SK-N-MC (cell line): Measurements from ENCODE around the gene RNF214.

Source experiments
- EZH2 ChIP-seq: fragments of 200-600 bp; sonication (generic); IDR thresholded peaks from one replicate; pipeline ENCODE4 v1.6.1; 2017; ENCODE audit warnings: antibody characterized with exemption
- FOXP2 ChIP-seq: optimal IDR thresholded peaks from 2 replicates; pipeline ENCODE3; 2011; ENCODE audit warnings: mild to moderate bottlenecking, moderate library complexity; ENCODE audit not compliant: insufficient read depth; ENCODE audit errors: extremely low read length, control extremely low read depth
- POLR2AphosphoS5 ChIP-seq: IDR thresholded peaks from 2 replicates; pipeline ENCODE4 v1.6.1; 2012; ENCODE audit warnings: mild to moderate bottlenecking, low read depth, low read length, borderline replicate concordance

- TF ChIP-seq POLR2AphosphoS5 (no peak), EZH2 (no peak), FOXP2 (no peak)
Observed at GRCh38 chr11:117197006-117197405, 35.5 kb upstream of the RNF214 start.
